Measurements from ENCODE around the gene KCNQ5. TPM values are rescaled to one million over a fixed set of nuclear protein-coding genes. Genes with fewer than 3 reads are reported as not detected.

The KCNQ5 gene
- total RNA-seq, 1 donor from 2014 or later: 0.11 TPM

DNA sequence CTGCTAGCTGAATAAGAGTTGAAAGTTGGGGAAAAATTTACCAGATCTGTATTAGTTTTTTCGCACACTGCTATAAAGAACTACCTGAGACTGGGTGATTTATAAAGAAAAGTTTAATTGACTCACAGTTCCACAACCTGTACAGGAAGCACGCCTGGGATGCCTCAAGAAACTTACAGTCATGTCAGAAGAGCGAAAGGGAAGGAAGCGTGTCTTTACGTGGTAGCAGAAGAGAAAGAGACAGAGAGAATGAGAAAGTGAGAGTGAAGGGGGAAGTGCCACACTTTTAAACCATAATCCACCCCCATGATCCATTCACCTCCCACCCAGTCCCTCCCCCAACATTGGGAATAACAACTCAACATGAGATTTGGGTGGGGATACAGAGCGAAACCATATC is 523.8 kb downstream of the KCNQ5 start:
- no peak for DNase-seq
- Histone ChIP-seq H3K36me3 (no peaks in the 10 kb centered on the region), H3K9me3 (replicated peaks) (no peaks in the 10 kb centered on the region), H3K4me3 (no peak overlapping the region), H3K27me3 (ENCODE audit: low read depth) (no peaks in the 10 kb centered on the region), H3K27ac (replicated peaks) (no peak overlapping the region), H3K4me1 (no peaks in the 10 kb centered on the region)
- TF ChIP-seq, protein P1, sequence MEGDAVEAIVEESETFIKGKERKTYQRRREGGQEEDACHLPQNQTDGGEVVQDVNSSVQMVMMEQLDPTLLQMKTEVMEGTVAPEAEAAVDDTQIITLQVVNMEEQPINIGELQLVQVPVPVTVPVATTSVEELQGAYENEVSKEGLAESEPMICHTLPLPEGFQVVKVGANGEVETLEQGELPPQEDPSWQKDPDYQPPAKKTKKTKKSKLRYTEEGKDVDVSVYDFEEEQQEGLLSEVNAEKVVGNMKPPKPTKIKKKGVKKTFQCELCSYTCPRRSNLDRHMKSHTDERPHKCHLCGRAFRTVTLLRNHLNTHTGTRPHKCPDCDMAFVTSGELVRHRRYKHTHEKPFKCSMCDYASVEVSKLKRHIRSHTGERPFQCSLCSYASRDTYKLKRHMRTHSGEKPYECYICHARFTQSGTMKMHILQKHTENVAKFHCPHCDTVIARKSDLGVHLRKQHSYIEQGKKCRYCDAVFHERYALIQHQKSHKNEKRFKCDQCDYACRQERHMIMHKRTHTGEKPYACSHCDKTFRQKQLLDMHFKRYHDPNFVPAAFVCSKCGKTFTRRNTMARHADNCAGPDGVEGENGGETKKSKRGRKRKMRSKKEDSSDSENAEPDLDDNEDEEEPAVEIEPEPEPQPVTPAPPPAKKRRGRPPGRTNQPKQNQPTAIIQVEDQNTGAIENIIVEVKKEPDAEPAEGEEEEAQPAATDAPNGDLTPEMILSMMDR (IDR thresholded peaks at IDR 0.05; ENCODE audit: borderline replicate concordance): no peak
- intact Hi-C loops (cut with micrococcal nuclease): no loop called here

DNA sequence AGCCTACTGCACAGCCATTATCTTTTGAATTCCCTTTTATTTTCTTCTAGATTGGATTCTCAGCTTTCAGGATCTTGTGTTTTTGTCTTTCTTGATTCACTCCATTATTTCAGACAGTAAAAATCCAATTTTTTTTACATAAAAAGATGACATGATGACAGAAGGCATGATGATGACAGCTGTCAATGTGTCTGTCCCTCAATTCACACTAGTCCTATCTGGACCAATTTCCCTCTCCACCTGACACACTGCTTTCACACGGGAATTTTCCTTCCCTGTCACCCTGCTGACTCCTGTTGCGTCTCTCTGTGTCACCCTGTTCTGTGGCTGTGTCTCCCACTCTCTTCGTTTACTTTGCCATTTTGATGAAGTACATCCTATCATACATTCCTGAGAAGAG is 529.9 kb downstream of the KCNQ5 start:
- H3K36me3 ChIP-seq: no peaks in the 10 kb centered on the region
- no peak for DNase-seq
- TF ChIP-seq, protein P1 (IDR thresholded peaks at IDR 0.05; ENCODE audit: borderline replicate concordance): no peak
- H3K4me1 ChIP-seq: no peaks in the 10 kb centered on the region
- intact Hi-C loops (cut with micrococcal nuclease): no loop called here
- peaks cover 5% of the 10 kb centered on the region for H3K27me3 ChIP-seq (ENCODE audit: low read depth)
- H3K27ac ChIP-seq (replicated peaks): no peak overlapping the region
- no peaks in the 10 kb centered on the region for H3K9me3 ChIP-seq (replicated peaks)
- no peak overlapping the region for H3K4me3 ChIP-seq

DNA sequence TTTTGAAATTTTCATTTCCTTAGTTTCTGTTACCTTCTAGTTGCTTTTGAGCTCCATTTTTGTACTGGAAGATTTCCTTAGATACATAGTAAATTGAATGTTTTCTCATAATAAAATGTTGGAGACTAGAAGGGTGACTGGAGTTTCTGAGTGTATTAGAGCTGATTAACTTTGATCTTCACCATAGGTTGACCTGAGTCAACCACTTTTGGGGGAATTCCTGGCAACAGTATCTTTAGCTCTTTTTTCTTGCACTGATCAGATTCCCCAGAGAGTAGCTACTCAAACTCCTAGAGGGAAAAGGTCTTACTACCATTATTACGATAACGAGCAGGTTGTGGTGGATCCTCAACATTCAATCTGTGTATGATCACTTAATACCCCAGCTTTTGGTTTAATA is 530.7 kb downstream of the KCNQ5 start:
- no peaks in the 10 kb centered on the region for H3K4me1 ChIP-seq
- no peaks in the 10 kb centered on the region for H3K9me3 ChIP-seq (replicated peaks)
- TF ChIP-seq, protein P1 (IDR thresholded peaks at IDR 0.05; ENCODE audit: borderline replicate concordance): no peak
- H3K27ac ChIP-seq (replicated peaks): no peak overlapping the region
- intact Hi-C loops (cut with micrococcal nuclease): no loop called here
- H3K36me3 ChIP-seq: no peaks in the 10 kb centered on the region
- peaks cover 5% of the 10 kb centered on the region for H3K27me3 ChIP-seq (ENCODE audit: low read depth)
- H3K4me3 ChIP-seq: no peak overlapping the region
- DNase-seq: no peak

DNA sequence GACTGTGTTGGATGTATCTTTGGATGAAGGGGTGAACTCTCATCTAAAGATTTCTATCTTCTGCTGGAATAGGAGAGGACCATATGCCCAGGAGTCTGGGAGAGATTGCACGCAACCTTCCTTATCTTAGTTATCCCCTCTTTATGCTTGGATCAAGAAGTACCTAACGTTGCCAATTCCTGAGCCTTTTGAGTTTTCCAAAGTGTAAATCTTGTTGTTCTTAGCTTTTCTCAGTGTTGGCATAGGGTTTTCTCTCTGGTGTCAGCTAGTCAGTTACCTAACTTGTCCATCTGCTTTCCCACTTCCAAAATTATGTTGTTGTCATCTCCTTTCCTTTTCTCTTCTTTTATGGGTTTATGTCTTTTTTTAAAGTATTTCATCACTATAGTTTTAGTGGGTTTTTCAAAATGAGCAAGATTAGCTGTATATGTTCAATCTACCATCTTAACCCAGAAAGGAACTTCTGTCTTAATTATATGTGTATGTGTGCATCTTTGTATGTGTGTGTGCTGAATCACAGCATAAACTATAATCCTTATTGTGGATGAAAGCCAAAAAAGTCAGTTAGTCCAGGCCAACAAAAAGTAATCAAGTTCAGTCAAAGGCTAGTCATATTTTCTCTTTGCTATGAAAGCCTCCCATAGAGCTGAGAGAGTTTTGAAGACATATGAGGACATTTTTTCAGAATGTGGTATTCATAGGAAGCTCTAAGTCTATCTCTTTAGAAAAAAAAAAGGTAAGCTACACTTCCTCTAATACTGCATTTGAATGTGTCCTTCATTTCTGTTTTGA is 531.3 kb downstream of the KCNQ5 start:
- no peak for DNase-seq
- H3K4me1 ChIP-seq: no peaks in the 10 kb centered on the region
- H3K27ac ChIP-seq (replicated peaks): no peak overlapping the region
- no peaks in the 10 kb centered on the region for H3K36me3 ChIP-seq
- TF ChIP-seq, protein P1 (IDR thresholded peaks at IDR 0.05; ENCODE audit: borderline replicate concordance): no peak
- no peaks in the 10 kb centered on the region for H3K9me3 ChIP-seq (replicated peaks)
- intact Hi-C loops (cut with micrococcal nuclease): no loop called here
- peaks cover 5% of the 10 kb centered on the region for H3K27me3 ChIP-seq (ENCODE audit: low read depth)
- H3K4me3 ChIP-seq: no peak overlapping the region

DNA sequence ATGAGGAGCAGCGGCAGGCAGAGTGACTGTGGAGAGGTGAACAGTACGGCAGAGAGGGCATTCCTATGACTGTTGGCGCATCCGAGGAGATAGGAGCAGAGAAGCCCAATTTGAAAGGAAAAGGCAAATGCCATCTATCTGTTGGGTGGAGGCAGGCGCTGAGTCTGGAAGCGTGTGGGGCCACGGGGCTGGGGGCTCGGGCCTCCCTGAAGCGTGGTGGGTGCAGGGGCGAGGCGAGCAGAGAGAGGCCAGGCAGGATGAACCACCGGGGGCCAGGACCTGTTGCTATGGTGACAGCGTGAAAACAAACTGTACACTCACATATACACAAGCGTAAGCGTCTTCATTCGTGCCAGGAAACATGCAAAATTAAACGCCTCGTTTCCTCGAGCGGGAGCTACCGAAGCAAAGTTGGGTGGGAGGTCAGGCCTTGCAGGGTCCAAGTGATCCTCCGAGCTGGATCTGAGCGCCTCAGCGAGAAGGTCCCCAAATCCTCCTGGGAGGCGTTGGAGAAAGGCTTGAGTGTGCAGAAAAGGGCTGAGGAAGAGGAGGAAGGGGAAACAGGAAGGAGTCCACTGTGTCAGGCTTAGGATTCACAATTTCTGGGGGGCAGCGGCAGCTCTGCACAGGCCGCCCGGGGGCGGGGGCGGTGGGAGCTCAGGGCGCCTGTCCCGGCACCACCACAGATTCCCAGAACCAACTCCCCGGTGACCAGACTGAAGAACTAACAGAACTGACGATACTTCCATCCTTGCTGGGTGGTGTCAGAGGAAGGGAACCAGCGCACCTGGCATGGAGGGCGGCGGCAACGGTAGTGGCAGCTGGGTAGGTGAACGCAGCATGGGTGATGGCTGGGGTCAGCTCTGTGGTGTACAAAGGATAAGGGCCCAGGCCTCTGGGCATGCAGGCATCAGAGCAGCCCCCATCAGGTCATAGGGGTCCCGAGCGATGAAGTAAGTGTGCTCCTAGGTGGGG is 535.2 kb downstream of the KCNQ5 start:
- no peaks in the 10 kb centered on the region for H3K4me1 ChIP-seq
- TF ChIP-seq, protein P1 (IDR thresholded peaks at IDR 0.05; ENCODE audit: borderline replicate concordance): no peak
- no peak overlapping the region for H3K27ac ChIP-seq (replicated peaks)
- H3K4me3 ChIP-seq: no peak overlapping the region
- intact Hi-C loops (cut with micrococcal nuclease): no loop called here
- H3K27me3 ChIP-seq (ENCODE audit: low read depth): peaks cover 5% of the 10 kb centered on the region
- no peaks in the 10 kb centered on the region for H3K9me3 ChIP-seq (replicated peaks)
- H3K36me3 ChIP-seq: no peaks in the 10 kb centered on the region
- DNase-seq: no peak
